Myocyte (in vitro differentiated cells): ENCODE data around the gene NOTCH3. TPM values are rescaled to one million over a fixed set of nuclear protein-coding genes. Genes with fewer than 3 reads are reported as not detected.

Source experiments
- DNase-seq: peaks from one replicate; pipeline ENCODE4 v3.0.0-alpha.2; 2012; ENCODE audit warnings: low read depth
- total RNA-seq: library from RNA; depleted of rRNA; stranded (reverse); fragments of >200 nt; gene quantifications from 2 replicates; pipeline ENCODE4 v1.2.3, GENCODE V29; 2014

NOTCH3 gene
- total RNA-seq, 1 donor from 2014 or later, result 76.1 TPM

GRCh38 chr19:15123900-15124299 lies 76.9 kb downstream of the NOTCH3 start:
- DNase-seq, result peak; percentile 89

- no peak for DNase-seq
Measured at GRCh38 chr19:15123031-15123890, 77.5 kb downstream of the NOTCH3 start.

- DNase-seq, result no peak
Measured at GRCh38 chr19:15122331-15123030, 78.3 kb downstream of the NOTCH3 start.

GRCh38 chr19:15120135-15121026 lies 80.4 kb downstream of the NOTCH3 start:
- DNase-seq, result no peak

- no peak for DNase-seq
Measured at GRCh38 chr19:15118789-15119494, 81.9 kb downstream of the NOTCH3 start.

GRCh38 chr19:15118248-15118647 lies 82.5 kb downstream of the NOTCH3 start:
- no peak for DNase-seq

GRCh38 chr19:15116856-15117255 lies 83.9 kb downstream of the NOTCH3 start:
- DNase-seq, result no peak

- DNase-seq, result no peak
Measured at GRCh38 chr19:15115762-15116615, 84.8 kb downstream of the NOTCH3 start.

- DNase-seq, result peak; percentile 32
Measured at GRCh38 chr19:15115080-15115479, 85.7 kb downstream of the NOTCH3 start.

- DNase-seq, result peak; percentile 34
Measured at GRCh38 chr19:15114153-15114540, 86.6 kb downstream of the NOTCH3 start.

GRCh38 chr19:15113245-15114152 lies 87.3 kb downstream of the NOTCH3 start:
- no peak for DNase-seq

- no peak for DNase-seq
Measured at GRCh38 chr19:15112385-15112784, 88.4 kb downstream of the NOTCH3 start.

GRCh38 chr19:15111758-15112157 lies 89.0 kb downstream of the NOTCH3 start:
- no peak for DNase-seq

GRCh38 chr19:15110418-15110815 lies 90.4 kb downstream of the NOTCH3 start:
- no peak for DNase-seq

GRCh38 chr19:15109768-15110417 lies 90.9 kb downstream of the NOTCH3 start:
- DNase-seq, result no peak
